AG09319 (cell line): ENCODE results near the gene MFSD2A.
"Not testable (repeated sequence)": the region's sequence is repeated elsewhere in the genome, so short reads cannot be mapped to it uniquely, and the experiment has no call there.

Source experiments
- DNase-seq: peaks from one replicate; pipeline ENCODE4 v3.0.0-alpha.2; 2010; ENCODE audit warnings: low read depth; ENCODE audit errors: extremely low read depth
- CTCF ChIP-seq: IDR thresholded peaks from 2 replicates; pipeline ENCODE4 v1.5.1; 2011; ENCODE audit warnings: low read depth, mild to moderate bottlenecking, inconsistent platforms, low read length, moderate library complexity

The MFSD2A gene

GRCh38 chr1:39954870-39955546 lies at the start of gene MFSD2A:
TSS of gene MFSD2A (plus strand) at chr1:39955145. CDS start at chr1:39955293, 148 bp downstream.
- DNase-seq, result peak; percentile 66
- no peak for TF ChIP-seq CTCF

GRCh38 chr1:39905172-39905571 lies 49.8 kb upstream of the MFSD2A start:
- DNase-seq, result no peak
- no peak for TF ChIP-seq CTCF

GRCh38 chr1:39907528-39908453 lies 47.2 kb upstream of the MFSD2A start:
- no peak for DNase-seq
- no peak for TF ChIP-seq CTCF

- no peak for DNase-seq
- no peak for TF ChIP-seq CTCF
Measured at GRCh38 chr1:39908534-39908933, 46.4 kb upstream of the MFSD2A start.

- TF ChIP-seq CTCF, result no peak
- no peak for DNase-seq
Measured at GRCh38 chr1:39910263-39910662, 44.7 kb upstream of the MFSD2A start.

- DNase-seq, result not testable (repeated sequence)
Measured at GRCh38 chr1:39913136-39913535, 41.8 kb upstream of the MFSD2A start.

- DNase-seq, result no peak
- TF ChIP-seq CTCF, result no peak
Measured at GRCh38 chr1:39915499-39916129, 39.3 kb upstream of the MFSD2A start.
